Endothelial cell of umbilical vein (primary cell): ENCODE results near the gene MKKS. TPM values are rescaled to one million over a fixed set of nuclear protein-coding genes. Genes with fewer than 3 reads are reported as not detected.

Source experiments
- BruUV-seq: library from RNA; stranded (reverse); fragments of 400-500 nt; replicated peaks from 2 replicates; lab custom pipeline; 2021; lab: Mats Ljungman, UMichigan
- CTCF ChIA-PET: fragments of 300-600, 350-600 bp; sonication (Branson Sonifier 250); formaldehyde crosslinking; loops from one replicate; lab custom pipeline; 2021; ENCODE audit warnings: antibody characterized with exemption, inconsistent platforms; lab: Charles Lee
- POLR2A ChIA-PET: fragments of 300-600, 350-600 bp; sonication (Branson Sonifier 250); formaldehyde crosslinking; loops from one replicate; lab custom pipeline; 2021; ENCODE audit warnings: antibody characterized with exemption, inconsistent platforms; lab: Charles Lee
- DNase-seq: peaks from one replicate; pipeline ENCODE4 v3.0.0-alpha.2; 2011; ENCODE audit warnings: low read depth, low spot score
- FAIRE-seq: peaks from 2 replicates; lab custom pipeline; 2011; peaks lifted over from hg19 to GRCh38; lab: Jason Lieb, UNC
- H2AFZ ChIP-seq: 2 replicates; pipeline ENCODE4 v1.6.0; 2012; ENCODE audit warnings: low read depth, low read length, control low read depth, inconsistent platforms
- H3K27ac ChIP-seq: 2 replicates; pipeline ENCODE4 v1.5.1; 2011; ENCODE audit warnings: low read depth, mild to moderate bottlenecking, control low read depth, low read length, moderate library complexity; ENCODE audit not compliant: insufficient read depth
- H3K27me3 ChIP-seq, 2 experiments: 2 replicates each; pipeline versions ENCODE4 v1.6.0 to v1.6.1; 2011; ENCODE audit warnings: low read length in 2 of 2, mixed read lengths in 1 of 2; ENCODE audit not compliant: control insufficient read depth in 2 of 2, insufficient read depth in 2 of 2
- H3K36me3 ChIP-seq, 2 experiments: 2 replicates in 1 of 2; 3 replicates in 1 of 2; pipeline ENCODE4 v1.5.1; 2011; ENCODE audit warnings: low read length in 2 of 2, mild to moderate bottlenecking in 1 of 2, moderate library complexity in 1 of 2; ENCODE audit not compliant: control insufficient read depth in 2 of 2, insufficient read depth in 2 of 2; ENCODE audit errors: extremely low read depth in 1 of 2
- H3K4me1 ChIP-seq: 3 replicates; pipeline ENCODE4 v1.5.1; 2011; ENCODE audit warnings: mild to moderate bottlenecking, low read length; ENCODE audit not compliant: control insufficient read depth, insufficient read depth; ENCODE audit errors: extremely low read depth
- H3K4me2 ChIP-seq: 2 replicates; pipeline ENCODE4 v1.6.1; 2011; ENCODE audit warnings: low read length, control low read depth, mixed read lengths; ENCODE audit not compliant: insufficient read depth
- H3K4me3 ChIP-seq, 3 experiments: fragments of 200-600 bp in 1 of 3; sonication (generic), shearing (Covaris generic) in 1 of 3; replicated peaks in 1 of 3; 2 replicates each; pipeline ENCODE4 v1.5.1; 2011 to 2016; ENCODE audit warnings: control low read depth in 3 of 3, low read length in 3 of 3, mild to moderate bottlenecking in 2 of 3, inconsistent platforms in 1 of 3, low read depth in 1 of 3, moderate library complexity in 1 of 3; ENCODE audit not compliant: insufficient read depth in 1 of 3
- H3K79me2 ChIP-seq: 2 replicates; pipeline ENCODE4 v1.6.0; 2012; ENCODE audit warnings: low read length, inconsistent platforms; ENCODE audit not compliant: control insufficient read depth, insufficient read depth
- H3K9ac ChIP-seq: replicated peaks from 2 replicates; pipeline ENCODE3; 2011; ENCODE audit warnings: low read length, control low read depth; ENCODE audit not compliant: insufficient read depth; ENCODE audit errors: extremely low read depth
- H3K9me1 ChIP-seq: replicated peaks from 3 replicates; pipeline ENCODE4 v1.6.0; 2011; ENCODE audit warnings: mild to moderate bottlenecking, low read length; ENCODE audit not compliant: control insufficient read depth, insufficient read depth; ENCODE audit errors: extremely low read depth
- H3K9me3 ChIP-seq: replicated peaks from 2 replicates; pipeline ENCODE4 v1.5.1; 2012; ENCODE audit warnings: low read length, inconsistent platforms; ENCODE audit not compliant: control insufficient read depth, insufficient read depth
- H4K20me1 ChIP-seq: replicated peaks from 2 replicates; pipeline ENCODE3; 2011; ENCODE audit warnings: mild to moderate bottlenecking, low read length; ENCODE audit not compliant: control insufficient read depth, insufficient read depth; ENCODE audit errors: extremely low read depth
- EZH2 ChIP-seq: IDR thresholded peaks from 2 replicates; pipeline ENCODE4 v1.6.1; 2012; ENCODE audit warnings: borderline replicate concordance, low read depth, mild to moderate bottlenecking, moderate library complexity, low read length, inconsistent platforms; ENCODE audit not compliant: severe bottlenecking
- FOS ChIP-seq: IDR thresholded peaks from 2 replicates; pipeline ENCODE4 v1.6.1; 2011; ENCODE audit warnings: mild to moderate bottlenecking, low read length, moderate library complexity, borderline replicate concordance; ENCODE audit not compliant: insufficient read depth
- GATA2 ChIP-seq: IDR thresholded peaks from 2 replicates; pipeline ENCODE4 v1.7.0; 2011; ENCODE audit warnings: low read depth, mild to moderate bottlenecking, moderate library complexity, mixed read lengths, low read length; ENCODE audit not compliant: insufficient read length, insufficient read depth
- JUN ChIP-seq: IDR thresholded peaks from 2 replicates; pipeline ENCODE4 v1.6.1; 2011; ENCODE audit warnings: borderline replicate concordance, low read depth; ENCODE audit not compliant: insufficient read length, insufficient read depth
- MYC ChIP-seq: IDR thresholded peaks from one replicate; pipeline ENCODE4 v1.6.1; 2011; ENCODE audit warnings: mild to moderate bottlenecking, low read depth, low read length
- POLR2A ChIP-seq: IDR thresholded peaks from 2 replicates; pipeline ENCODE4 v1.6.1; 2012; ENCODE audit warnings: low read depth, mild to moderate bottlenecking, control low read depth, low read length
- POLR2AphosphoS5 ChIP-seq: IDR thresholded peaks from 2 replicates; pipeline ENCODE4 v1.6.1; 2012; ENCODE audit warnings: low read depth, mild to moderate bottlenecking, control low read depth, low read length, moderate library complexity; ENCODE audit not compliant: insufficient read depth
- dilution Hi-C: fragments of 300-500 bp; cut with MboI; formaldehyde crosslinking; loops from one replicate; pipeline ENCODE4 v1.15.0; 2019; ENCODE audit warnings: low sequenced_read_pairs; ENCODE audit not compliant: extremely low pct_ligation_motif_present
- intact Hi-C: fragments of 100-400 bp; cut with micrococcal nuclease; formaldehyde crosslinking; loops from one replicate; pipeline ENCODE4 v1.10.0; 2022
- polyA plus RNA-seq, 4 experiments: library from polyadenylated mRNA; depleted of rRNA in 3 of 4; stranded (reverse) in 3 of 4; unstranded in 1 of 4; fragments of >200 nt; gene quantifications; 2 replicates each; pipeline versions ENCODE4 v1.2.1 to v1.2.3, GENCODE V29; 2011 to 2012; ENCODE audit warnings: missing spikeins in 1 of 4
- total RNA-seq: library from RNA; stranded (reverse); gene quantifications from 2 replicates; pipeline ENCODE4 v1.2.3, GENCODE V29; 2021
- TF ChIP-seq, protein P1 (sequence below): IDR thresholded peaks from 2 replicates; pipeline ENCODE4 v1.6.1; 2011; ENCODE audit not compliant: insufficient read depth, insufficient read length
- TF ChIP-seq, protein P2 (sequence below), 2 donors: IDR thresholded peaks; 1 replicate in 1 of 2; 2 replicates in 1 of 2; pipeline ENCODE4 v1.5.1; 2011; ENCODE audit warnings: low read length in 2 of 2, mild to moderate bottlenecking in 2 of 2, moderate library complexity in 2 of 2, control low read depth in 1 of 2, inconsistent platforms in 1 of 2, low read depth in 1 of 2; ENCODE audit not compliant: insufficient read depth in 1 of 2; ENCODE audit errors: extremely low read depth in 1 of 2

MKKS gene
- total and polyA plus RNA-seq, 2 donors (not counting 3 experiments of a cell fraction or from before 2014, with no cell fraction given), result 7.9 to 10.5 TPM

- no peak overlapping the region for H3K27ac ChIP-seq
- intact Hi-C loops (no loop called here), dilution Hi-C loops (no loop called here)
- H3K4me1 ChIP-seq, result no peaks in the 10 kb centered on the region
- no TSS peak for BruUV-seq
- no peaks in the 10 kb centered on the region for H3K79me2 ChIP-seq
- H3K9me1 ChIP-seq, result no peaks in the 10 kb centered on the region
- DNase-seq, result no peak
- ChIA-PET POLR2A (no interaction called here), CTCF (interaction anchor here (1.9 kb wide), 1 partner anchor 16 kb away, joined by 4 read pairs; no protein-coding TSS in a partner anchor)
- H3K36me3 ChIP-seq, result no peaks in the 10 kb centered on the region
- no peak overlapping the region for H3K4me2 ChIP-seq
- no peak overlapping the region for H3K4me3 ChIP-seq
- TF ChIP-seq FOS, result no peak
- TF ChIP-seq, protein P1, sequence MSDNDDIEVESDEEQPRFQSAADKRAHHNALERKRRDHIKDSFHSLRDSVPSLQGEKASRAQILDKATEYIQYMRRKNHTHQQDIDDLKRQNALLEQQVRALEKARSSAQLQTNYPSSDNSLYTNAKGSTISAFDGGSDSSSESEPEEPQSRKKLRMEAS, result no peak
- no peak for TF ChIP-seq GATA2
- TF ChIP-seq POLR2AphosphoS5, result no peak
- TF ChIP-seq POLR2A, result no peak
- no peak for TF ChIP-seq JUN
- no peak for TF ChIP-seq MYC
- TF ChIP-seq, protein P2, sequence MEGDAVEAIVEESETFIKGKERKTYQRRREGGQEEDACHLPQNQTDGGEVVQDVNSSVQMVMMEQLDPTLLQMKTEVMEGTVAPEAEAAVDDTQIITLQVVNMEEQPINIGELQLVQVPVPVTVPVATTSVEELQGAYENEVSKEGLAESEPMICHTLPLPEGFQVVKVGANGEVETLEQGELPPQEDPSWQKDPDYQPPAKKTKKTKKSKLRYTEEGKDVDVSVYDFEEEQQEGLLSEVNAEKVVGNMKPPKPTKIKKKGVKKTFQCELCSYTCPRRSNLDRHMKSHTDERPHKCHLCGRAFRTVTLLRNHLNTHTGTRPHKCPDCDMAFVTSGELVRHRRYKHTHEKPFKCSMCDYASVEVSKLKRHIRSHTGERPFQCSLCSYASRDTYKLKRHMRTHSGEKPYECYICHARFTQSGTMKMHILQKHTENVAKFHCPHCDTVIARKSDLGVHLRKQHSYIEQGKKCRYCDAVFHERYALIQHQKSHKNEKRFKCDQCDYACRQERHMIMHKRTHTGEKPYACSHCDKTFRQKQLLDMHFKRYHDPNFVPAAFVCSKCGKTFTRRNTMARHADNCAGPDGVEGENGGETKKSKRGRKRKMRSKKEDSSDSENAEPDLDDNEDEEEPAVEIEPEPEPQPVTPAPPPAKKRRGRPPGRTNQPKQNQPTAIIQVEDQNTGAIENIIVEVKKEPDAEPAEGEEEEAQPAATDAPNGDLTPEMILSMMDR (IDR thresholded peaks at IDR 0.05; ENCODE audit: extremely low read depth in 1 of 2, insufficient read depth in 1 of 2, low read depth in 1 of 2, low read length in 2 of 2), result no peak
- no peak for TF ChIP-seq EZH2
- H3K9me3 ChIP-seq, result no peaks in the 10 kb centered on the region
- H4K20me1 ChIP-seq, result no peaks in the 10 kb centered on the region
- FAIRE-seq, result no peak
- no peaks in the 10 kb centered on the region for H3K27me3 ChIP-seq
- no peak overlapping the region for H2AFZ ChIP-seq
- no peak overlapping the region for H3K9ac ChIP-seq
Measured at GRCh38 chr20:10387686-10388085, 46.3 kb downstream of the MKKS start.
